ACC112 (cell line): ENCODE data around the gene PAEP.

Experiments used
- H2AFZ ChIP-seq: fragments of 200-600 bp; sonication (generic); one replicate; pipeline ENCODE4 v1.6.0; 2017; ENCODE audit warnings: antibody characterized with exemption, low read length; ENCODE audit not compliant: unreplicated experiment
- H3K27ac ChIP-seq: fragments of 200-600 bp; sonication (generic); 2 replicates; pipeline ENCODE4 v1.5.1; 2014; ENCODE audit warnings: low read depth, mild to moderate bottlenecking, antibody characterized with exemption, low read length, moderate library complexity
- H3K27me3 ChIP-seq: fragments of 200-600 bp; sonication (generic); 2 replicates; pipeline ENCODE4 v1.6.1; 2014; ENCODE audit warnings: mild to moderate bottlenecking, antibody characterized with exemption, low read length, moderate library complexity, mixed read lengths; ENCODE audit not compliant: insufficient read depth
- H3K36me3 ChIP-seq: fragments of 200-600 bp; sonication (generic); 2 replicates; pipeline ENCODE4 v1.6.1; 2016; ENCODE audit warnings: mild to moderate bottlenecking, antibody characterized with exemption, low read length, moderate library complexity, mixed read lengths; ENCODE audit not compliant: insufficient read depth
- H3K4me1 ChIP-seq: fragments of 200-600 bp; sonication (generic); one replicate; pipeline ENCODE4 v1.6.1; 2016; ENCODE audit warnings: low read length, mixed read lengths; ENCODE audit not compliant: insufficient read depth, unreplicated experiment, control insufficient read depth
- H3K4me3 ChIP-seq: fragments of 200-600 bp; sonication (generic); 2 replicates; pipeline ENCODE4 v1.5.1; 2014; ENCODE audit warnings: mild to moderate bottlenecking, low read depth, low read length
- H3K79me2 ChIP-seq: fragments of 200-600 bp; sonication (generic); one replicate; pipeline ENCODE4 v1.6.0; 2016; ENCODE audit warnings: low read length; ENCODE audit not compliant: control insufficient read depth, unreplicated experiment, insufficient read depth

The PAEP gene

DNA sequence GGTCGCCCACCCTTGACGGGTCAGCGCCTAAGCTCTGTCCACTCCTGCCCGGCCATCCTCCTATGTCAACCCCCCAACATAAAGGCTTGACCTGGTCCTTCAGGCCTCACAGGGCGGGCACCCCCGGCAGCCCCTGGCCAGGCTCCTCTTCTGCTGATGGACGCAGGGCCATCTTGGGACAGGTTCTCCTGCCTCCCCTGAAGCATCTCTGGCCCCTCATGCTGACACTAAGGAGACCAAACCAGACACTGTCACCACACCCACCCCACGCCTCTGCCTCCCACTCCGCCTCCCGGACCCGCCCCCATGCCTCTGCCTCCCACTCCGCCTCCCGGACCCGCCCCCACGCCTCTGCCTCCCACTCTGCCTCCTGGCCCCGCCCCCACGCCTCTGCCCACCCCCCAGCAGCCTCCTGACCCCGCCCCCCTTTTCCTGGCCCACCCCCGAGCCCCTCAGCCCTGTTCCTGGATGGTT, 8.8 kb upstream of the PAEP start:
- Histone ChIP-seq H3K27me3 (peaks cover 18% of the 10 kb centered on the region), H3K79me2 (no peaks in the 10 kb centered on the region), H3K36me3 (no peaks in the 10 kb centered on the region), H3K4me1 (no peaks in the 10 kb centered on the region), H3K27ac (no peak overlapping the region), H2AFZ (no peak overlapping the region), H3K4me3 (no peak overlapping the region)

DNA sequence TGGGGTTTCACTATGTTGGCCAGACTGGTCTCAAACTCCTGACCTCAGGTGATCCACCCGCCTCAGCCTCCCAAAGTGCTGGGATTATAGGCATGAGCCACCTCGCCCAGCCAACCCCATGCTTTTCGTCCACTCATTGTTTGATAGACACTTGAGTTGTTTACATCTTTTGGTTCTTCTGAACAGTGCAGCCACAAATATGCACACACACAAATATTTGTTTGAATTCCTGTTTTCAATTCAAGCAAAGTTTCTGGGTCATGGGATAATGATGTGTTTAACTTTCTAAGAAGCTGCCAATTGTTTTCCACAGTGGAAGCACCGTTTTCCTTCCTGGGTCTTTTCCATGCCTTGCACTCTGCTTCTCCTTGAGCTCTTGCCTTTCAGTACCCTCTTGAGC, 6.8 kb upstream of the PAEP start:
- Histone ChIP-seq H3K36me3 (no peaks in the 10 kb centered on the region), H3K27ac (no peak overlapping the region), H3K79me2 (no peaks in the 10 kb centered on the region), H3K4me3 (no peak overlapping the region), H3K4me1 (no peaks in the 10 kb centered on the region), H2AFZ (no peak overlapping the region), H3K27me3 (peaks cover 18% of the 10 kb centered on the region)

DNA sequence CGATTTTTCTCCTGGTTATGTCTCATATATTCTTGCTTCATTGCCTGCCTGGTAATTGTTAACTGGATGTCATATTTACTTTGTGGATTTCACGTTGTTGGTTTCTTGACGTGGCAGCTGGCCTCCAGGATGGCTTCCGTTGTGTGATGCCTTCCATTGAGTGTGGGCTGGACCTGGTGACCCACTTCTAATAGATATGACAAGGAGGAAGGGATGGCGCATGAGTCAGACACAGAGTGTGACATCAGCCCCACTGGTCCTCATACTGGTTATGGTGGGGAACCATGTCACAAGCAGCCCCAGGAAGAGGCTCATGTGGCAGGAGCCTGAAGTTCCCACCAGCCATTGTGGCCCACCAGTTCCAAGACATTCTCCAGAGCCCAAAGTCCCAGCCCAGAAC, 6.4 kb upstream of the PAEP start:
- H3K27me3 ChIP-seq = peaks cover 18% of the 10 kb centered on the region
- no peaks in the 10 kb centered on the region for H3K4me1 ChIP-seq
- no peaks in the 10 kb centered on the region for H3K79me2 ChIP-seq
- no peak overlapping the region for H2AFZ ChIP-seq
- H3K27ac ChIP-seq = no peak overlapping the region
- H3K4me3 ChIP-seq = no peak overlapping the region
- no peaks in the 10 kb centered on the region for H3K36me3 ChIP-seq

DNA sequence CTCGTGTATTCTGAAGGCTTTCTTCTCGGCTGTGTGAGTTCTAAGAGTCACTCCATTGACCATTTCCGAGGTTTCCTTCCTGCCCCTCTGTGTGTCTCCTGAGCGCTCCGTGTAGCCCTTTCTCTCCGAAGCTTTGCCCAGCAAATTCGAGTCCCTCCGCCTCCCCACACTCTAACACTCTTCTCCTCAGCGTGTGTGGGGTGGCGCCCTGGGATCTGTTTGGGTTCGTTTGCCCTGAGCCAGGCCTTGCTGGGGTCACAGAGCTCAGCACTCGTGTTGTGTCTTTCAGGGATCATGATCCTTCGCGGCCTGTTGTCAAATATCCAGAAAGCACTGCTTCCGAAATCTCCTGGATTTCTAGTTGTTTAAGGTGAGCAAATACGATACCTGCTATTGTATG, 5.6 kb upstream of the PAEP start:
- Histone ChIP-seq H2AFZ (no peak overlapping the region), H3K27ac (no peak overlapping the region), H3K4me3 (no peak overlapping the region), H3K27me3 (peaks cover 23% of the 10 kb centered on the region), H3K79me2 (no peaks in the 10 kb centered on the region), H3K36me3 (no peaks in the 10 kb centered on the region), H3K4me1 (no peaks in the 10 kb centered on the region)

DNA sequence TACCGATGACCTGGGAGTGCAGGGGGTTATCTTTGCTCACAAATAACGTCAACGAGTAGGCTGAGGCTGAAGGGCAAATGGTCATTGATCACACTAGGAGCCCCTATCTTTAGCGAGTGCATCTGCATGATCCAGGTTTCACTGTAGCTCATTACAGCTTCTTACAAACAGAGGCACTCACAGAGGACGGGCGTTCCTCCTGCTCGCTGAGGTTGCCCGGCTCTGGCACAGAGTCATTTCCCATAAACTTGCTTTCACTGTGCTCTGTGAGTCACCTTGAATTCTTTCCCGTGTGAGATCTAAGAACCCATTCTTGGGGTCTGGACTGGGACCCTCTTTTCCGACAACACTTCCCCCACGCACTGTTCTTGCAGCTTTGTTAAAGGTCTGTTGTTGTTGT, 1.9 kb upstream of the PAEP start:
- Histone ChIP-seq H2AFZ (no peak overlapping the region), H3K79me2 (no peaks in the 10 kb centered on the region), H3K4me1 (no peaks in the 10 kb centered on the region), H3K36me3 (no peaks in the 10 kb centered on the region), H3K27me3 (peaks cover 22% of the 10 kb centered on the region), H3K4me3 (no peak overlapping the region), H3K27ac (no peak overlapping the region)

DNA sequence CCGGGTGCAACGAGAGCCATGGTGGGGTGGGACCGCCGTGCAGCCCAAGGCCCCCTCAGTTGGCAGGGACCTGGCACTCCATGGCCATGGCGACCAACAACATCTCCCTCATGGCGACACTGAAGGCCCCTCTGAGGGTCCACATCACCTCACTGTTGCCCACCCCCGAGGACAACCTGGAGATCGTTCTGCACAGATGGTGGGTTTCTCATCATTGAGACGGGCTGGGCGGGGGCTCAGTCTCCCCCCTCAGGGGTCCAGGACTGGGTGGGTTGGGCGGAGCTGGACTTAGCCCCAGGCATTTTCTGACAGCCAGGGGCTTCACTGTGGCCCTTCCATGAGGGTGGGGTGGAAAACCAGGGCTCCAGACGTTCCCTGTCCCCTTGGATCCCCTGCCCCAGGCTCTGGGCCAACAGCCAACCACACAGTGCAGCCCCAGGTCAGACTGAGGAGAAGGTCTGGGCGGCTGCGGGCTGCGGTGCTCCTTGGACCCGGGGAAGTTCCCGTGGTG, 734 bp downstream of the PAEP start:
- Histone ChIP-seq H3K27ac (no peak overlapping the region), H3K79me2 (no peaks in the 10 kb centered on the region), H3K36me3 (no peaks in the 10 kb centered on the region), H3K27me3 (peaks cover 24% of the 10 kb centered on the region; the same call in 1 of the 2 replicates), H3K4me3 (no peak overlapping the region), H2AFZ (no peak overlapping the region), H3K4me1 (no peaks in the 10 kb centered on the region)

DNA sequence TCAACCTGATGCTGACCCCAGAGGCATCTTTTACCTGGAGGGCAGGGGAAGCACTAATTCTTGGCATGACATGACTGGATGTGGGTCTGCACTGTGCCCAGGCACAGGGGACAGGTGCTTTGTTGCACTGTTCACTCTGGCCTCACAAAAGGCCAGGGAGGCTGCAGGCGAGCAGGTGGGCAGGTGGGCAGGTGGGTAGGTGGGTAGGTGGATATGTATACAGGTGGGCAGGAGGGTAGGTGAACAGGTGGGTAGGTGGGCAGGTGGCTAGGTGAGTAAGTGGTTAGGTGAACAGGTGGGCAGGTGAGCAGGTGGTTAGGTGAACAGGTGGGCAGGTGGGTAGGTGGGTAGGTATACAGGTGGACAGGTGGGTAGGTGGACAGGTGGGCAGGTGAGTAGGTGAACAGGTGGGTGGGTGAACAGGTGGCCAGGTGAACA, 1.5 kb downstream of the PAEP start:
- no peak overlapping the region for H2AFZ ChIP-seq
- H3K4me1 ChIP-seq = no peaks in the 10 kb centered on the region
- no peak overlapping the region for H3K4me3 ChIP-seq
- no peak overlapping the region for H3K27ac ChIP-seq
- no peaks in the 10 kb centered on the region for H3K36me3 ChIP-seq
- no peaks in the 10 kb centered on the region for H3K79me2 ChIP-seq
- peaks cover 27% of the 10 kb centered on the region; the same call in 1 of the 2 replicates for H3K27me3 ChIP-seq

DNA sequence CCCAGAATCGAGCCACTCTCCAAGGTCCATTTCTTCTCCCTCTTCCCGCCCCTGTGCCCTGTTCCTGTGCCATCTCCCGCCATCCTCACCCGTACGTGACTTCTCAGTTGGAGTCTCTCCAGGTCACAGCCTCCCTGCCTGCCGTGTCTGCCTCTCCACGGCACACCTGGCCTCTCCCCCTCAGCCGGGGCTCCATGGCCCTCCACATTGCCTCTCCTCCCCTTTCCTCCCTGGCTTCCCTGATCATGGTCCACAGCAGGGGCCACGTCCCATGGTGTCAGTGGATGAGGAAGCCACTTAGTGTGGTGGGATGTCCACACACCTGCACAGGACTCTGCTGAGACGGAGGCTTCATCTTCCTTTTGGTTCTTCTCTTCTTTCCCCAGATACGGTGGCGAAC, 2.3 kb downstream of the PAEP start:
- Histone ChIP-seq H3K4me1 (no peaks in the 10 kb centered on the region), H3K36me3 (no peaks in the 10 kb centered on the region), H3K4me3 (no peak overlapping the region), H3K27ac (no peak overlapping the region), H3K79me2 (no peaks in the 10 kb centered on the region), H2AFZ (no peak overlapping the region), H3K27me3 (peaks cover 33% of the 10 kb centered on the region; the same call in 1 of the 2 replicates)

DNA sequence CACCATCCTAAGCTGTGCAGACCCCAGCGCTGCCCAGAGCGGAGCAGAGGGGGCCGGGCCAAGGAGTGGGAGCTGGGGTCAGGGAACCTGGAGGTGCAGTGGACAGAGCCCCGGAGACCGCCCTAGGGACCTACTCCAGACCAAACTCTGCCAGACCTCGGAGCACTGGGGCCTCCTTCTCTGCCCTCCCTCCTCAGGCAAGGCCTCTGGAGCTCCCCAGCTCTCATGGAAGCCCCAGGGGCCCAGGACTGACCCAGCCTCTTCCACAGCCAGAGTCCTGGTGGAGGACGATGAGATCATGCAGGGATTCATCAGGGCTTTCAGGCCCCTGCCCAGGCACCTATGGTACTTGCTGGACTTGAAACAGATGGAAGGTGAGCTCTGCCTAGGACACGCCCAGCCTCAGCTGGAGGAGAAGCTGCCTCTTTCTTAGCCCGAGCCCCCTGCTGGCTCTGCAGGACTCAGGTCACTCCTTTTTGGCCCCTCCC, 3.6 kb downstream of the PAEP start:
- H3K4me1 ChIP-seq = no peaks in the 10 kb centered on the region
- H2AFZ ChIP-seq = no peak overlapping the region
- no peak overlapping the region for H3K4me3 ChIP-seq
- H3K27ac ChIP-seq = no peak overlapping the region
- H3K27me3 ChIP-seq = peaks cover 43% of the 10 kb centered on the region
- no peaks in the 10 kb centered on the region for H3K79me2 ChIP-seq
- no peaks in the 10 kb centered on the region for H3K36me3 ChIP-seq

DNA sequence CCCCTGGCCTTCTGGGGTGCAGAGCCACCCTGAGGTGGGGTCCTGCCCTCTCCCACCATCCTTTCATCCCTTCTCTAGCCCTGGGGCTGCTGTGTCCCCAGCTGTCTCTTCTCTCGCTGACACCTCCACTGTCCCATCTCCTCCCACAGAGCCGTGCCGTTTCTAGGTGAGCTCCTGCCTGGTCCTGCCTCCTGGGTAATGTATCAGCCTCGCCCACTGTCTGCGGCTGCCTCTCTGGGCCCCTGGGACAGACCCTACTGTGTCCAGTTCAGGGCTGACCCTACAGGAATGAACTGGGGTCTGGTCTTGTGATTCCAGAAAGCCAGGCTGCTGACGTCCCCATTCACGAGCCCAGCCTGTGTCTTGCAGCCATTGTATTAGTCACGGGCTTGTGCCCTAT, 4.1 kb downstream of the PAEP start:
- H3K4me3 ChIP-seq = no peak overlapping the region

DNA sequence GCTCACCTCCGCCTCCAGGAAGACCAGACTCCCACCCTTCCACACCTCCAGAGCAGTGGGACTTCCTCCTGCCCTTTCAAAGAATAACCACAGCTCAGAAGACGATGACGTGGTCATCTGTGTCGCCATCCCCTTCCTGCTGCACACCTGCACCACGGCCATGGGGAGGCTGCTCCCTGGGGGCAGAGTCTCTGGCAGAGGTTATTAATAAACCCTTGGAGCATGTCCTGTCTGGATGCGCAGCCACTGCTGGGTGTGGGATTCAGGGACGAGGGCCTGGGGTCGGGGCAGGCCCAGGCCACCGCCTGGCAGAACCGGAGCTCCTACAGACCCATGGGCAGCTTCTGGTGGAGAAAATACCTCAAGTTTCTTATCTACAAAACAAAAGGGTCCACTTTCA, 5.0 kb downstream of the PAEP start:
- Histone ChIP-seq H3K4me1 (no peaks in the 10 kb centered on the region), H3K36me3 (no peaks in the 10 kb centered on the region), H3K27ac (no peak overlapping the region), H3K27me3 (peaks cover 48% of the 10 kb centered on the region), H3K79me2 (no peaks in the 10 kb centered on the region), H2AFZ (no peak overlapping the region), H3K4me3 (no peak overlapping the region)

More for the DNA sequence above, 4.1 kb downstream of the PAEP start:
- Histone ChIP-seq H3K79me2 (no peaks in the 10 kb centered on the region), H3K27ac (no peak overlapping the region), H3K36me3 (no peaks in the 10 kb centered on the region), H3K4me1 (no peaks in the 10 kb centered on the region), H3K27me3 (peaks cover 44% of the 10 kb centered on the region), H2AFZ (no peak overlapping the region)
